Keratinocyte (primary cell): ENCODE results near the gene FNDC1.

ENCODE experiments used
- CTCF ChIP-seq, 3 experiments: IDR thresholded peaks in 1 of 3; conservative IDR thresholded peaks in 1 of 3; optimal IDR thresholded peaks in 1 of 3; 2 replicates in 2 of 3; 3 replicates in 1 of 3; pipeline versions ENCODE3 to v1.5.1; 2011; ENCODE audit warnings: low read length in 3 of 3, mild to moderate bottlenecking in 3 of 3, moderate library complexity in 2 of 3, control low read depth in 1 of 3, inconsistent platforms in 1 of 3; ENCODE audit not compliant: insufficient read depth in 2 of 3; ENCODE audit errors: extremely low read depth in 1 of 3
- EZH2 ChIP-seq: IDR thresholded peaks from one replicate; pipeline ENCODE4 v1.6.1; 2012; ENCODE audit warnings: inconsistent platforms, mild to moderate bottlenecking, low read length, moderate library complexity

- TF ChIP-seq CTCF (optimal IDR thresholded peaks at IDR 0.05 in 1 of 3, IDR thresholded peaks at IDR 0.05 in 1 of 3, conservative IDR thresholded peaks at IDR 0.05 in 1 of 3; ENCODE audit: extremely low read depth in 1 of 3, insufficient read depth in 2 of 3, low read length in 3 of 3): no peak
- no peak for TF ChIP-seq EZH2
These were observed 25.2 kb downstream of the FNDC1 start for GRCh38 chr6:159194421-159194820.
